ENCODE measurements around the gene NR2C2AP. TPM values are rescaled to one million over a fixed set of nuclear protein-coding genes. Genes with fewer than 3 reads are reported as not detected.

Gene NR2C2AP
- total and polyA plus RNA-seq, 2 donors (not counting 3 experiments of a cell fraction or from before 2014, with no cell fraction given), result 11.9 to 17.5 TPM

DNA sequence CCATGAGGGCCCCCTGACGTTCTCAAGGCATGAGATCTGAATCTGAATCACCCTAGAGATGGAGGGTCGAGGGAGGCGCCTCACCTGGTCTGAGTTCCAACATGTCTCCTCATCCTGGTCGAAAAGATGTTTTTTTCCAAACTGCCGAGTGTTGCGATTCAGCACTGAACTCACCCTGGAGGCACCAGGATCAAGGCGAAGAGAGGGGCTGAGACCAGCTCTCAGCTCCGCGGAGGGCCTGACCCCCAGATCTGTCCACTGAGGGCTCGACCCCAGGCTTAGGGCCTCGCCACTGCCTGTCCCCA, 555 bp downstream of the NR2C2AP start:
- Histone ChIP-seq H3K9ac (replicated peaks; ENCODE audit: extremely low read depth, insufficient read depth, low read length) (peak overlapping the region; percentile 43), H3K9me1 (replicated peaks; ENCODE audit: control insufficient read depth, extremely low read depth, insufficient read depth, low read length) (no peaks in the 10 kb centered on the region), H3K4me2 (ENCODE audit: insufficient read depth, low read length) (peak overlapping the region; percentile 80), H4K20me1 (replicated peaks; ENCODE audit: control insufficient read depth, extremely low read depth, insufficient read depth, low read length) (no peaks in the 10 kb centered on the region), H3K79me2 (ENCODE audit: control insufficient read depth, insufficient read depth, low read length) (peaks cover 12% of the 10 kb centered on the region), H3K36me3 (ENCODE audit: control insufficient read depth in 2 of 2, extremely low read depth in 1 of 2, insufficient read depth in 2 of 2, low read length in 2 of 2) (peaks cover 9 to 18% of the 10 kb centered on the region in 2 experiments), H2AFZ (ENCODE audit: low read depth, low read length) (peak overlapping the region; percentile 41), H3K27me3 (ENCODE audit: control insufficient read depth in 2 of 2, insufficient read depth in 2 of 2, low read length in 2 of 2) (no peaks in the 10 kb centered on the region), H3K27ac (ENCODE audit: insufficient read depth, low read depth, low read length) (peak overlapping the region; percentile 19), H3K4me1 (ENCODE audit: control insufficient read depth, extremely low read depth, insufficient read depth, low read length) (peaks cover 6% of the 10 kb centered on the region), H3K9me3 (replicated peaks; ENCODE audit: control insufficient read depth, insufficient read depth, low read length) (no peaks in the 10 kb centered on the region), H3K4me3 (replicated peaks in 1 of 3; ENCODE audit: insufficient read depth in 1 of 3, low read depth in 1 of 3, low read length in 3 of 3) (peak overlapping the region; percentile 33 to 59 (median 45))
- TF ChIP-seq, protein P1, sequence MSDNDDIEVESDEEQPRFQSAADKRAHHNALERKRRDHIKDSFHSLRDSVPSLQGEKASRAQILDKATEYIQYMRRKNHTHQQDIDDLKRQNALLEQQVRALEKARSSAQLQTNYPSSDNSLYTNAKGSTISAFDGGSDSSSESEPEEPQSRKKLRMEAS (IDR thresholded peaks at IDR 0.05; ENCODE audit: insufficient read depth, insufficient read length), result no peak
- TF ChIP-seq MYC (IDR thresholded peaks at IDR 0.05; ENCODE audit: low read depth, low read length), result no peak
- no peak for TF ChIP-seq GATA2 (IDR thresholded peaks at IDR 0.05; ENCODE audit: insufficient read depth, insufficient read length, low read depth, low read length)
- no peak for TF ChIP-seq POLR2AphosphoS5 (IDR thresholded peaks at IDR 0.05; ENCODE audit: insufficient read depth, low read depth, low read length)
- no peak for TF ChIP-seq FOS (IDR thresholded peaks at IDR 0.05; ENCODE audit: borderline replicate concordance, insufficient read depth, low read length)
- TF ChIP-seq, protein P2, sequence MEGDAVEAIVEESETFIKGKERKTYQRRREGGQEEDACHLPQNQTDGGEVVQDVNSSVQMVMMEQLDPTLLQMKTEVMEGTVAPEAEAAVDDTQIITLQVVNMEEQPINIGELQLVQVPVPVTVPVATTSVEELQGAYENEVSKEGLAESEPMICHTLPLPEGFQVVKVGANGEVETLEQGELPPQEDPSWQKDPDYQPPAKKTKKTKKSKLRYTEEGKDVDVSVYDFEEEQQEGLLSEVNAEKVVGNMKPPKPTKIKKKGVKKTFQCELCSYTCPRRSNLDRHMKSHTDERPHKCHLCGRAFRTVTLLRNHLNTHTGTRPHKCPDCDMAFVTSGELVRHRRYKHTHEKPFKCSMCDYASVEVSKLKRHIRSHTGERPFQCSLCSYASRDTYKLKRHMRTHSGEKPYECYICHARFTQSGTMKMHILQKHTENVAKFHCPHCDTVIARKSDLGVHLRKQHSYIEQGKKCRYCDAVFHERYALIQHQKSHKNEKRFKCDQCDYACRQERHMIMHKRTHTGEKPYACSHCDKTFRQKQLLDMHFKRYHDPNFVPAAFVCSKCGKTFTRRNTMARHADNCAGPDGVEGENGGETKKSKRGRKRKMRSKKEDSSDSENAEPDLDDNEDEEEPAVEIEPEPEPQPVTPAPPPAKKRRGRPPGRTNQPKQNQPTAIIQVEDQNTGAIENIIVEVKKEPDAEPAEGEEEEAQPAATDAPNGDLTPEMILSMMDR (IDR thresholded peaks at IDR 0.05; ENCODE audit: extremely low read depth in 1 of 2, insufficient read depth in 1 of 2, low read depth in 1 of 2, low read length in 2 of 2), result no peak
- no peak for TF ChIP-seq JUN (IDR thresholded peaks at IDR 0.05; ENCODE audit: borderline replicate concordance, insufficient read depth, insufficient read length, low read depth)
- no peak for TF ChIP-seq POLR2A (IDR thresholded peaks at IDR 0.05; ENCODE audit: low read depth, low read length)
- no peak for TF ChIP-seq EZH2 (IDR thresholded peaks at IDR 0.05; ENCODE audit: borderline replicate concordance, low read depth, low read length, severe bottlenecking)
- no peak for FAIRE-seq
- ChIA-PET POLR2A (no interaction called here), CTCF (interaction anchor here (0.6 to 2.0 kb wide), 3 partner anchors 10 to 284 kb away, joined by 3 to 13 read pairs (median 7); partner anchors contain the start of genes BORCS8 and RFXANK)
- BruUV-seq (replicated peaks), result no TSS peak
- dilution Hi-C loops (cut with MboI; ENCODE audit: extremely low pct_ligation_motif_present, low sequenced_read_pairs) (no loop called here), intact Hi-C loops (cut with micrococcal nuclease) (loop anchor here (1.0 kb wide), 1 partner anchor 10 kb away; the partner anchor contains the start of genes BORCS8 and RFXANK)
- DNase-seq (ENCODE audit: low read depth, low spot score), result no peak
